ENCODE measurements around the gene UNC5A.

UNC5A gene

GRCh38 chr5:176821441-176821840 lies 11.1 kb downstream of the UNC5A start:
- no peak for DNase-seq (ENCODE audit: low spot score)

- DNase-seq (ENCODE audit: low spot score), result no peak
Observed at GRCh38 chr5:176822041-176822792, 11.9 kb downstream of the UNC5A start.

- DNase-seq (ENCODE audit: low spot score), result no peak
Observed at GRCh38 chr5:176822793-176823481, 12.6 kb downstream of the UNC5A start.

GRCh38 chr5:176823869-176824412 lies 13.6 kb downstream of the UNC5A start:
- DNase-seq (ENCODE audit: low spot score), result no peak

- no peak for DNase-seq (ENCODE audit: low spot score)
Observed at GRCh38 chr5:176824604-176825003, 14.2 kb downstream of the UNC5A start.

- DNase-seq (ENCODE audit: low spot score), result no peak
Observed at GRCh38 chr5:176825234-176825633, 14.9 kb downstream of the UNC5A start.

- DNase-seq (ENCODE audit: low spot score), result no peak
Observed at GRCh38 chr5:176825957-176826356, 15.6 kb downstream of the UNC5A start.

GRCh38 chr5:176827736-176828414 lies 17.5 kb downstream of the UNC5A start:
- DNase-seq (ENCODE audit: low spot score), result no peak

GRCh38 chr5:176829320-176829719 lies 19.0 kb downstream of the UNC5A start:
- no peak for DNase-seq (ENCODE audit: low spot score)

GRCh38 chr5:176830422-176830994 lies 20.1 kb downstream of the UNC5A start:
- DNase-seq (ENCODE audit: low spot score), result no peak

- no peak for DNase-seq (ENCODE audit: low spot score)
Observed at GRCh38 chr5:176830995-176831423, 20.6 kb downstream of the UNC5A start.

GRCh38 chr5:176831425-176831824 lies 21.1 kb downstream of the UNC5A start:
- DNase-seq (ENCODE audit: low spot score), result no peak

GRCh38 chr5:176832162-176832561 lies 21.8 kb downstream of the UNC5A start:
- no peak for DNase-seq (ENCODE audit: low spot score)

- DNase-seq (ENCODE audit: low spot score), result no peak
Observed at GRCh38 chr5:176833286-176833685, 22.9 kb downstream of the UNC5A start.

GRCh38 chr5:176835918-176836317 lies 25.6 kb downstream of the UNC5A start:
- no peak for DNase-seq (ENCODE audit: low spot score)

- no peak for DNase-seq (ENCODE audit: low spot score)
Observed at GRCh38 chr5:176836811-176837706, 26.7 kb downstream of the UNC5A start.

GRCh38 chr5:176837707-176838115 lies 27.4 kb downstream of the UNC5A start:
- DNase-seq (ENCODE audit: low spot score), result peak; percentile 90

GRCh38 chr5:176843673-176844072 lies 33.3 kb downstream of the UNC5A start:
- DNase-seq (ENCODE audit: low spot score), result no peak

GRCh38 chr5:176844281-176844680 lies 33.9 kb downstream of the UNC5A start:
- DNase-seq (ENCODE audit: low spot score), result no peak

GRCh38 chr5:176844706-176845391 lies 34.5 kb downstream of the UNC5A start:
- DNase-seq (ENCODE audit: low spot score), result peak; percentile 61

- no peak for DNase-seq (ENCODE audit: low spot score)
Observed at GRCh38 chr5:176845392-176845713, 35.0 kb downstream of the UNC5A start.
